ENCODE data around the gene SPHK2. TPM values are rescaled to one million over a fixed set of nuclear protein-coding genes. Genes with fewer than 3 reads are reported as not detected.

SPHK2 gene
- 10 to 100 TPM; 26.6 to 30.6 TPM for total RNA-seq

GRCh38 chr19:48618916-48619691 is at the start of gene SPHK2, which contains the start of gene RPL18:
Gene SPHK2 (plus strand): TSS chr19:48619506. CDS start chr19:48620515, 1,009 bp downstream.
Gene RPL18 (minus strand): TSS chr19:48619178. CDS start chr19:48619143, 35 bp downstream.

DNA sequence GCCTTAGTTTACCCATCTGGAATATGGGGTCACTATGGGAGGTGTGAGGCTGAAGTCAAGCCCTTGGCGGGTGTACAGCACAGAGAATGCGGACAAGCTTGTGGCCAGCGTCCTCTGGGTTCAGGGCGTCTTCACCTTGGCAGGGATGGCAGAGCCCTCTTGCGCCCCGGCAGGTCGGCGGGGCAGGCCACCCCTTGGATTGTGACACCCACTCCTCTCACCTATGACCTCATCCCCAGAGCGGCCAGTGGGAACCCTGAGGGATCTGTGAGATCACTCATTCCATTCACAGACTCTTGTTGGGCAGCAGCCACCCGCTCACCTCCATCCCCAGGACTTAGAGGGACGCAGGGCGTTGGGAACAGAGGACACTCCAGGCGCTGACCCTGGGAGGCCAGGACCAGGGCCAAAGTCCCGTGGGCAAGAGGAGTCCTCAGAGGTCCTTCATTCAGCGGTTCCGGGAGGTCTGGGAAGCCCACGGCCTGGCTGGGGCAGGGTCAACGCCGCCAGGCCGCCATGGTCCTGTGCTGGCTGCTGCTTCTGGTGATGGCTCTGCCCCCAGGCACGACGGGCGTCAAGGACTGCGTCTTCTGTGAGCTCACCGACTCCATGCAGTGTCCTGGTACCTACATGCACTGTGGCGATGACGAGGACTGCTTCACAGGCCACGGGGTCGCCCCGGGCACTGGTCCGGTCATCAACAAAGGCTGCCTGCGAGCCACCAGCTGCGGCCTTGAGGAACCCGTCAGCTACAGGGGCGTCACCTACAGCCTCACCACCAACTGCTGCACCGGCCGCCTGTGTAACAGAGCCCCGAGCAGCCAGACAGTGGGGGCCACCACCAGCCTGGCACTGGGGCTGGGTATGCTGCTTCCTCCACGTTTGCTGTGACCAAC is 12.6 kb upstream of the SPHK2 start, which contains the start of gene SPACA4:
Gene SPACA4 (plus strand): TSS at position 280 of the 896 bp plus-strand sequence. CDS start 237 bp downstream, at position 517.

GRCh38 chr19:48614436-48615230 is 4.7 kb upstream of the SPHK2 start, which contains the start of gene FAM83E:
Gene FAM83E (minus strand): TSS chr19:48615076. CDS start chr19:48613372, 1,704 bp downstream.

GRCh38 chr19:48636859-48637448 is 17.6 kb downstream of the SPHK2 start, which contains the start of gene DBP:
Gene DBP (minus strand): TSS chr19:48637379. CDS start chr19:48636994, 385 bp downstream.

GRCh38 chr19:48646001-48646721 is 26.9 kb downstream of the SPHK2 start, which contains the start of gene CA11:
Gene CA11 (minus strand): TSS chr19:48646187. CDS start chr19:48645632, 555 bp downstream.

GRCh38 chr19:48672994-48673393 is 53.7 kb downstream of the SPHK2 start, which contains the start of gene NTN5:
Gene NTN5 (minus strand): TSS chr19:48673017. CDS start chr19:48670986, 2,031 bp downstream.

Other genes with a start within 250 kb of the SPHK2 start
- 10 to 100 TPM; 71.5 to 76.1 TPM for gene KDELR1, start 228.0 kb upstream of the SPHK2 start, total RNA-seq
- under 1 TPM; 0.05 to 0.08 TPM for gene GRIN2D, start 225.8 kb upstream of the SPHK2 start, total RNA-seq
- gene GRWD1, start 173.5 kb upstream of the SPHK2 start, total RNA-seq: 10 to 100 TPM; 28.4 to 29.9 TPM
- gene KCNJ14, start 163.9 kb upstream of the SPHK2 start, total RNA-seq: under 1 TPM; 0.71 to 0.75 TPM
- 10 to 100 TPM; 62.3 to 66.6 TPM for gene CYTH2, start 150.1 kb upstream of the SPHK2 start, total RNA-seq
- 1 to 10 TPM; 5.7 to 7.5 TPM for gene LMTK3, start 107.7 kb upstream of the SPHK2 start, total RNA-seq
- under 1 TPM in 1 of 2 experiments, not detected in 1; 0.17 TPM for gene SULT2B1, start 67.3 kb upstream of the SPHK2 start, total RNA-seq
- gene SPACA4, start 12.8 kb upstream of the SPHK2 start, total RNA-seq: not detected
- 1 to 10 TPM; 1.2 to 2.1 TPM for gene FAM83E, start 4.4 kb upstream of the SPHK2 start, total RNA-seq
- 1,000 to 10,000 TPM; 2,122 to 2,183 TPM for gene RPL18, start 328 bp upstream of the SPHK2 start, total RNA-seq
- gene DBP, start 17.9 kb downstream of the SPHK2 start, total RNA-seq: 10 to 100 TPM; 25.8 to 27.4 TPM
- gene CA11, start 26.7 kb downstream of the SPHK2 start, total RNA-seq: 10 to 100 TPM; 10.7 to 11.5 TPM
- 1 to 10 TPM; 1.2 to 1.3 TPM for gene NTN5, start 53.5 kb downstream of the SPHK2 start, total RNA-seq
- gene FUT2, start 76.5 kb downstream of the SPHK2 start, total RNA-seq: not detected
- 1 to 10 TPM; 1.1 to 1.4 TPM for gene MAMSTR, start 100.2 kb downstream of the SPHK2 start, total RNA-seq
- under 1 TPM; 0.14 to 0.15 TPM for gene RASIP1, start 121.1 kb downstream of the SPHK2 start, total RNA-seq
- gene IZUMO1, start 127.4 kb downstream of the SPHK2 start, total RNA-seq: not detected
- under 1 TPM; 0.12 to 0.28 TPM for gene FUT1, start 133.1 kb downstream of the SPHK2 start, total RNA-seq
- gene FGF21, start 136.0 kb downstream of the SPHK2 start, total RNA-seq: not detected
- 10 to 100 TPM; 38.5 to 41.2 TPM for gene BCAT2, start 191.5 kb downstream of the SPHK2 start, total RNA-seq
- gene HSD17B14, start 217.0 kb downstream of the SPHK2 start, total RNA-seq: under 1 TPM; 0.35 to 0.82 TPM
- 1 to 10 TPM; 6.8 to 8.0 TPM for gene PLEKHA4, start 249.1 kb downstream of the SPHK2 start, total RNA-seq

Measured in activated naive CD4-positive, alpha-beta T cell treated with anti-CD3 and anti-CD28 coated beads, Interleukin-2, amount 10 ng/mL, durations not matched to agents 5 hours and 36 hours (primary cell).